CD4-positive, alpha-beta T cell treated with Interleukin-21 for 1 hour (primary cell): ENCODE results near the gene KRT10.

ENCODE experiments used
- DNase-seq: peaks from one replicate; pipeline ENCODE4 v3.0.0-alpha.2; 2020

The KRT10 gene

GRCh38 chr17:40801157-40801556, 21.3 kb downstream of the KRT10 start:
- DNase-seq: no peak

GRCh38 chr17:40800381-40800780, 22.0 kb downstream of the KRT10 start:
- DNase-seq: no peak

GRCh38 chr17:40799859-40800258, 22.6 kb downstream of the KRT10 start, which contains the start of gene KRT28:
Gene KRT28, minus strand, starts transcription at chr17:40799959. Its CDS starts 66 bp downstream, at chr17:40799893.
- no peak for DNase-seq

- DNase-seq: no peak
Measured at GRCh38 chr17:40796846-40797245, 25.6 kb downstream of the KRT10 start.

GRCh38 chr17:40795019-40795667, 27.3 kb downstream of the KRT10 start:
- DNase-seq: no peak

- DNase-seq: no peak
Measured at GRCh38 chr17:40794466-40794865, 27.9 kb downstream of the KRT10 start.

- DNase-seq: no peak
Measured at GRCh38 chr17:40793832-40794231, 28.6 kb downstream of the KRT10 start.

GRCh38 chr17:40791787-40792436, 30.5 kb downstream of the KRT10 start:
- no peak for DNase-seq

GRCh38 chr17:40791111-40791510, 31.3 kb downstream of the KRT10 start:
- no peak for DNase-seq

- DNase-seq: no peak
Measured at GRCh38 chr17:40782450-40782849, 40.0 kb downstream of the KRT10 start, which contains the start of gene KRT27. Gene KRT27, minus strand, starts transcription at chr17:40782550. Its CDS starts 57 bp downstream, at chr17:40782493.

- DNase-seq: no peak
Measured at GRCh38 chr17:40779181-40779909, 43.1 kb downstream of the KRT10 start.

- no peak for DNase-seq
Measured at GRCh38 chr17:40778461-40778860, 44.0 kb downstream of the KRT10 start.

GRCh38 chr17:40777971-40778370, 44.4 kb downstream of the KRT10 start:
- no peak for DNase-seq

- no peak for DNase-seq
Measured at GRCh38 chr17:40777459-40777858, 45.0 kb downstream of the KRT10 start.

- DNase-seq: no peak
Measured at GRCh38 chr17:40775945-40776344, 46.5 kb downstream of the KRT10 start.

- no peak for DNase-seq
Measured at GRCh38 chr17:40772101-40772500, 50.3 kb downstream of the KRT10 start, which contains the start of gene KRT26. Gene KRT26, minus strand, starts transcription at chr17:40772201. Its CDS starts 88 bp downstream, at chr17:40772113.
